ENCODE results near the gene ITGB5.

Gene ITGB5

GRCh38 chr3:124730941-124731297, 156.2 kb downstream of the ITGB5 start:
- Mint-ChIP-seq H3K27me3 (ENCODE audit: low read depth) (peaks cover 17% of the 10 kb centered on the region), H3K36me3 (ENCODE audit: low read depth) (peaks cover 17% of the 10 kb centered on the region), H3K9me3 (peaks cover 7% of the 10 kb centered on the region), H3K27ac (peak overlapping the region; percentile 99), H3K4me3 (peak overlapping the region; percentile 100), H3K4me1 (ENCODE audit: low read depth) (peaks cover 27% of the 10 kb centered on the region)
- DNase-seq (ENCODE audit: low spot score), result no peak

DNA sequence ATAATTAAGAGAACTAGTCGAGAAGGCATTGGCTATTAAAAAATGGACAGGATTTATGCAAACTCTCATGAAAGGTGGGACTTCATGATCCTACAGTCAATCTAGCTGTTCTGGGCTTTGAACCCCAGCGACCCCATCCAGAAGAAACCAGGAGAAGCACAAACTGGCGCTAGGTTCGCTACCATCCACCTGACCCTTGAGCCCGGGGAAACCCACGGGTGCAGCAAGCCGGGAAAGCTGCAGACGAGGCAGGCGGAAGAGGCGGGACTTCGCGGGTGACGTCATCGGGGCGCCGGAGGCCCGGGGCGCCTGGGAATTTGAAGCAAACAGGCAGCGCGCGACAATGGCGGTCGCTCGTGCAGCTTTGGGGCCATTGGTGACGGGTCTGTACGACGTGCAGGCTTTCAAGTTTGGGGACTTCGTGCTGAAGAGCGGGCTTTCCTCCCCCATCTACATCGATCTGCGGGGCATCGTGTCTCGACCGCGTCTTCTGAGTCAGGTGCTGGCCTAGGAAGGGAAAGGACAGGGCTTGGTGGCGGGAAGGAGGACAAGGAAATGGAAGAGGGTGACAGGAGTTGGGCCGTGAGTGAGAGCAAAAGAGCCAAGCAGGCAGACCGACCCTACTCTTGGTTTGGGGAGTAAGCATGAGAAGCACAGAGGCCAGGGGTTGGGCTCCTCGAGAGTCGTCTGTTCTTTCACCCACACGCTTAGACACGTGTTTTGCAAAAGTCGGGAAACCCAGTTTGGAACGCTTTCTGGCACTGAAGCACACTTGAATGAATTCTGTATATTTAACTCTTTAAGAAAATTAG, 156.8 kb downstream of the ITGB5 start, which contains the start of gene UMPS:
Gene UMPS (plus strand): TSS at position 324 of the 812 bp plus-strand sequence. CDS start 20 bp downstream, at position 344.
- Mint-ChIP-seq H3K27ac (peak within 1 kb of the TSS; percentile 99), H3K4me3 (peak within 1 kb of the TSS; percentile 100), H3K27me3 (ENCODE audit: low read depth) (peaks cover 21% of the 10 kb centered on the region), H3K36me3 (ENCODE audit: low read depth) (peaks cover 14% of the 10 kb centered on the region), H3K9me3 (peaks cover 7% of the 10 kb centered on the region), H3K4me1 (ENCODE audit: low read depth) (peaks cover 27% of the 10 kb centered on the region)
- DNase-seq (ENCODE audit: low spot score), result peak; percentile 92

DNA sequence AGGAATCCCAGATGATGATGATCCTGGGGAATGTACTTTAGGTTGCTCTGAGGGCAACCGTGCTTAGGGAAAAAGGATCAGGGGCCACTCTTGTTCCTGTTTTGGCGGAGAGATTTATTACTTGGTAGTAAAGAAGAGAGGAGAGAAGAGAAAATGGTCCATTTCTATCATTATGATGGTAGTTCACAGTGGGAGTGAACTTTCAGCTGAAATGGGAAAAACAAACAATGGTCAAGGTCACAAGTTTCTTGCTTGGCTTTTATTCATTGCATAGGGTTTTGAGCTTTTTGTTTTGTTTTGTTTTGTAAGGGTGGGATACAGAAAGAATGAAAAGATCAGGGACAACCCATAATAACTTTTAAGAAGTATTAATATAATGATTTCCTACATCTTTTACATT, 164.6 kb downstream of the ITGB5 start:
- Mint-ChIP-seq H3K4me1 (ENCODE audit: low read depth) (no peaks in the 10 kb centered on the region), H3K27me3 (ENCODE audit: low read depth) (peaks cover 51% of the 10 kb centered on the region), H3K9me3 (no peaks in the 10 kb centered on the region), H3K36me3 (ENCODE audit: low read depth) (no peaks in the 10 kb centered on the region), H3K4me3 (no peak overlapping the region), H3K27ac (no peak overlapping the region)
- DNase-seq (ENCODE audit: low spot score), result no peak

- Mint-ChIP-seq H3K4me1 (ENCODE audit: low read depth) (no peaks in the 10 kb centered on the region), H3K36me3 (ENCODE audit: low read depth) (no peaks in the 10 kb centered on the region), H3K9me3 (no peaks in the 10 kb centered on the region), H3K27me3 (ENCODE audit: low read depth) (peaks cover 26% of the 10 kb centered on the region), H3K27ac (no peak overlapping the region), H3K4me3 (no peak overlapping the region)
- no peak for DNase-seq (ENCODE audit: low spot score)
Measured at GRCh38 chr3:124714223-124714853, 172.8 kb downstream of the ITGB5 start.
